BE2C (cell line): Measurements from ENCODE around the gene TRAF7.
"Not testable (repeated sequence)": the region's sequence is repeated elsewhere in the genome, so short reads cannot be mapped to it uniquely, and the experiment has no call there.

Experiments used
- DNase-seq: peaks from one replicate; pipeline ENCODE4 v3.0.0-alpha.2; 2020
- H3K27me3 ChIP-seq: fragments of 250-450 bp; sonication (Bioruptor Pico); 2 replicates; pipeline ENCODE4 v1.5.1; 2020; ENCODE audit warnings: mild to moderate bottlenecking
- H3K36me3 ChIP-seq: fragments of 250-450 bp; sonication (Bioruptor Pico); 2 replicates; pipeline ENCODE4 v1.5.1; 2020; ENCODE audit warnings: mild to moderate bottlenecking
- H3K4me1 ChIP-seq: fragments of 250-450 bp; sonication (Bioruptor Pico); 2 replicates; pipeline ENCODE4 v1.5.1; 2020
- H3K4me3 ChIP-seq: 2 replicates; pipeline ENCODE4 v1.5.1; 2011; ENCODE audit warnings: low read depth, low read length
- H3K9me3 ChIP-seq: fragments of 250-450 bp; sonication (Bioruptor Pico); 2 replicates; pipeline ENCODE4 v1.5.1; 2020

Gene TRAF7

DNA sequence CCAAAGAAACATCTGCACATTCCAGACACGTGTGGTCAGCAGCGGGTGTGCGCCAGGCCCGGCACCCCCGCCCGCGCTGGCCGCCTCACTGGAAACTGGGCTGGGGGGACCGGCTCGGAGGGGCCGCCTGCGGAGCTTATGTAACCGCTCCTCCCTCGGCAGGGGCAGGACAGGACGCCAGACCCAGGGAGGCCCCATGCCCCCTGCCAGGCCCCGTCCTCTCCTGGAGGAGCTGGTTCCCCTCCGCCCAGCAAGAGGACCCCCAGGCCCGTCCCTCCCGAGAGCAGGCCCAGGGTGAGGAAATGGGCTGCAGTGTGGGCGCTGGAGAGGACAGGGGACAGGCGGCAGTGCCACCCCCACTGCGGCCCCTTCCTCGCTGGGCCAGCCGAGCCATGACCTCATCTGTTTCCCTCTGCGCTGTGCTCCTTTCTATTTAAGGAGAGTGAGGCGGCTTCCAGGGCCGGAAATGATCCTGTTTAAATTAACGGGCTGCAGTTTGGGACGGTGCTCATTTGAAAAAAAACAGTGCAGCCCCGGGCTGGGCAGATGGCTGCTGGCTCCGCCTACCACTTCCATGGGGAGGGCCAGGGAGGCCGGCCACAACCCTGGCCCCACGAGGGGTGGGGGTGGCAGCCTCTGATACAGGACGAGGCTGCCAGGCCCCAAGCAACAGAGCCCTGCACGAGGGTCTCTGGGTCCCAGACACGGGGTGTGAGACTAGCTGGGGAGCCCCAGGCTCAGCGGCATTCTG is 30.7 kb upstream of the TRAF7 start:
- peak; percentile 92 for DNase-seq
- H3K27me3 ChIP-seq, H3K9me3 ChIP-seq, H3K36me3 ChIP-seq: not testable (repeated sequence)
- Histone ChIP-seq H3K4me1 (peaks cover 41% of the 10 kb centered on the region), H3K4me3 (peak overlapping the region; percentile 45)

DNA sequence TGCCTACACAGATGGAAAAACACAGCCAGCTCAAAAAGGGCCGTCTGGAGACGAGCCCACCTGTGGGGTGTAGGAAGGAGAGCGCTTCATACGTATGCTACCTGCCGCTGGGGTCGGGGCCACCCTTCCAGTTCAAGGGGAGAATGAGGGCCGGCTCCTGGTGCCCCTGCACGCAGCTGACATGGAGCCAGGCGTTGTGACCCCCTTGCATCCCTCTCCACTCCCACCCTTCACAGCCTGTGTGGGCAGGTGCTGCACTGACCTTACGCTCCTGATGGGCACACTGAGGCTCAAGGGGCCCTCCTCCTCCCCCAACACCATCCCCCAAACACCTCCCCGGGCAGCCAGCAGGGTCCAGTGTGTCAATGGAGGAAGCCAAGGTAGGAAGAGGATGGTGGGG is 30.0 kb upstream of the TRAF7 start:
- not testable (repeated sequence) for H3K9me3 ChIP-seq, DNase-seq, H3K27me3 ChIP-seq, H3K36me3 ChIP-seq
- H3K4me3 ChIP-seq, result peak overlapping the region; percentile 45; the same call in 1 of the 2 replicates
- peaks cover 41% of the 10 kb centered on the region for H3K4me1 ChIP-seq

GRCh38 chr16:2126161-2126743 is 29.3 kb upstream of the TRAF7 start:
- not testable (repeated sequence) for H3K36me3 ChIP-seq, H3K9me3 ChIP-seq, DNase-seq, H3K27me3 ChIP-seq, H3K4me3 ChIP-seq
- peaks cover 41% of the 10 kb centered on the region for H3K4me1 ChIP-seq

GRCh38 chr16:2126928-2127556 is 28.5 kb upstream of the TRAF7 start:
- DNase-seq, H3K4me3 ChIP-seq, H3K36me3 ChIP-seq, H3K9me3 ChIP-seq, H3K27me3 ChIP-seq: not testable (repeated sequence)
- H3K4me1 ChIP-seq, result peaks cover 37% of the 10 kb centered on the region

DNA sequence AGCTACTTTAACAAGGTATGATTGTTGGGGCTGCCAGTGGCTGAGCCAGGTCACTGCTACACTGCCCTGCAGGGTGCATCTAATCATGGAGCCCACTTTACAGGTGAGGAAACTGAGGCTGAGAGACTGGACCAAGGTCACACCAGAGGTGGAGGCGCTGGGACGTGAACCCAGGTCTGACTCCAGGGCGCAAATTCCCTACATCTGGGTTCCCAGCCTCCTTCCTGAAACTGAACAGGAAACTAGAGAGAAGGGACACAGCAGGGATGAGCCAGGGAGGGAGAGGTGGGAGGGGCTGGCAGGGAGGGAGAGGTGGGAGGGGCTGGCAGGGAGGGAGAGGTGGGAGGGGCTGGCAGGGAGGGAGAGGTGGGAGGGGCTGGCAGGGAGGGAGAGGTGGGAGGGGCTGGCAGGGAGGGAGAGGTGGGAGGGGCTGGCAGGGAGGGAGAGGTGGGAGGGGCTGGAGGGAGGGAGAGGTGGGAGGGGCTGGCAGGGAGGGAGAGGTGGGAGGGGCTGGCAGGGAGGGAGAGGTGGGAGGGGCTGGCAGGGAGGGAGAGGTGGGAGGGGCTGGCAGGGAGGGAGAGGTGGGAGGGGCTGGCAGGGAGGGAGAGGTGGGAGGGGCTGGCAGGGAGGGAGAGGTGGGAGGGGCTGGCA is 27.8 kb upstream of the TRAF7 start:
- not testable (repeated sequence) for H3K4me3 ChIP-seq, H3K27me3 ChIP-seq, H3K36me3 ChIP-seq, H3K9me3 ChIP-seq
- peak; percentile 50 for DNase-seq
- H3K4me1 ChIP-seq, result peaks cover 31% of the 10 kb centered on the region

DNA sequence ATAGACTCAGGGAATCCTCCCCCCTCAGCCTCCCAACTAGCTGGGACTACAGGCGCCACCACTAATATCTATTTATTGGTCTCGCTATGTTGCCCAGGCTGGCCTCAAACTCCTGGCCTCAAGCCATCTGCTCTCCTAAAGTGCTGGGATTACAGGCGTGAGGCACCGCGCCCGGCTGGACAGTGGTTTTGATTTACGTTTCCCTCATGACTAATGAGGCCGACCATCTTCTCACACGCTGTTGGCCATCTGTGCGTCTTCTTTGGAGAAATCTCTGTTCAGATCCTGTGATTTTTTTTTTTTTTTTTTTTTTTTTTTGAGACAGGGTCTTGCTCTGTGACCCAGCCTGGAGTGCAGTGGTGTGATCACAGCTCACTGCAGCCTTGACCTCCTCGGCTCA is 26.3 kb upstream of the TRAF7 start:
- H3K36me3 ChIP-seq, H3K4me3 ChIP-seq, DNase-seq, H3K9me3 ChIP-seq, H3K27me3 ChIP-seq: not testable (repeated sequence)
- peaks cover 23% of the 10 kb centered on the region for H3K4me1 ChIP-seq

DNA sequence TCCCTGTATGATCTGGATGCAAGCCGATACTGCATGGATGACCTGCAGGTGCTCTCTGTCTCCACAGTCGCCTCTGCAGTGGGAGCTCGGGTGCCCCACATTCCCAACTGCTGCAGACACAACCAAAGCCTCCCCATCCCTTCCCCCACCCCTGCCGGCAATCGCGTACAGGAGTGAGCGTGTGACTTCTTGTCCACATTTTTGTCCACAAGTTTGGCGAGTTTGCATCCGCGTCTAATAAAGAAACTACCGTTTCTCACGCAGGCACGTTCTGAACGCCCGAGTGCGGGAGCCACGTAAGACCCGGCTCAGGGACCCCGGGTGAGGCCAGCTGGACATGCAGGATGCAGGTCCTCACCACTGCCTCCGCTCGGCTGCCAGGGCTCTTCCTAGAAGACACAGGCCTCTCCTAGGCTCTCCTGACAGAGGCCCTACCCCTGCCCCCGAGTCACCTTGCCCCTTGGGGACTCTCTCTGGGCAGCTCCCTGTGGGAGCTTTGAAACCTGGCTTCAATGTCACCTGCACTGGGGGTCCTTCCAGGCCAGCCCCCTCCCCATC is 25.6 kb upstream of the TRAF7 start:
- peaks cover 22% of the 10 kb centered on the region for H3K4me1 ChIP-seq
- not testable (repeated sequence) for H3K36me3 ChIP-seq, DNase-seq, H3K4me3 ChIP-seq, H3K27me3 ChIP-seq, H3K9me3 ChIP-seq

DNA sequence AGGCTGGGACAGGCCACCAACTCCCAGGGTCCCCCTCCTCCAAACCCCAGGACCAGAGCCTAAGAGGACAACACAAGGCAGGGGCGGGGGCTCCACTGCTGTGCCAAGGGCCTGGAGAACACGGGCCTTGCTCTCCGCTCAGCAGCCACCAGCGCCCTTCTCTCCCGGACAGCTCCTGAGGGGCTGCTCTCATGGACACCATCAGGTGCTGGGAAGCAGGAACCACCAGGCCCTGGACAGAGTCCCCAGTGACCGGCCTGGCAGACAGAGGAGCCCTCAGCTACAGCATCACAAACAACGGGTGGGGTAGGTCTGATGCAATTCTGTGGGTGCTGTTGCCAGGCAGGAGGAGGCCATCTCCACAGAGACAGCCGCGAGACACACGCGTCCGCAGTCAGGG is 21.8 kb upstream of the TRAF7 start:
- H3K27me3 ChIP-seq, DNase-seq, H3K9me3 ChIP-seq, H3K4me1 ChIP-seq, H3K4me3 ChIP-seq, H3K36me3 ChIP-seq: not testable (repeated sequence)

GRCh38 chr16:2135071-2135470 is 20.5 kb upstream of the TRAF7 start:
- DNase-seq, H3K9me3 ChIP-seq, H3K4me1 ChIP-seq, H3K36me3 ChIP-seq, H3K27me3 ChIP-seq: not testable (repeated sequence)
- peak overlapping the region; percentile 60 for H3K4me3 ChIP-seq

DNA sequence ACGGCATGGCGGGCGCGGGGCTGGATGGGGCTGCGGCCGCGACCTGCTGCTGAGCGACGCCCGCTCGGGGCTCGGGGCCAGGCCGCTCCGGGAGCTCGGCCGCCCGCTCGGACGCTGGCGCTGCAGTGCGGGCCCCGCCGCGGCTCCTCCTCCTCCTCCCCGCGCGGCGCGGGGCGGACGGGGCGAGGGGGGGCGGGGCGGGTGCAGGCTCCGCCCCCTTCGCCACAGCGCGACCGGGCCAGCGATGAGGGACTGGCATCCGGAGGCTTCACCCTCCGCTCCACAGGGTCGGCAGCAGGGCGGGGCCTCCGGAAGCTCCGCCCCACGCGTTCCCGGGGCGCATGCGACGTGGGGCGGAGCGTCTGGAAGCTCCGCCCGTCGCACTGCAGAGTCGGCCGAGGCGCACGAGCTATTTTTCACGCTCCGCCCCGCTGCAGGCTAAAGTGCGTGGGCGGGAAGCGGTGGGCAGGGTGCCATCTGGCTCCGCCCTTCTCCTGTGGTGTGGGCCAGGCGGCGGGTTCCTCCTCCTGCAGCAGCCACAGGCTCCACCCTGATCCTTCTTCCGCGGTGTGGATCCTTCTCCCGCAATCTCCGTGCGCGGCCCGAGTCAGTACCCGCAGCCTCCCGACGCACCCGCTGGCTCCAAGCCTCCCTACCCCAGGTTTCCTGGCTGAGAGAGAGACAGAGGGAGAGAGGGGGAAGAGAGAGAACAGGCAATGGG is 19.7 kb upstream of the TRAF7 start, which contains the start of gene PKD1:
Gene PKD1, minus strand, starts transcription at position 129 of the 721 bp plus-strand sequence. CDS start 209 bp downstream, outside the sequence.
- DNase-seq, result peak; percentile 99
- not testable (repeated sequence) for H3K9me3 ChIP-seq, H3K27me3 ChIP-seq, H3K4me1 ChIP-seq, H3K36me3 ChIP-seq
- H3K4me3 ChIP-seq, result peak within 1 kb of the TSS; percentile 60
